NCI-H2196 treated with DMSO at 0.1 percent for 48 hours (cell line): ENCODE results near the gene FCAMR.

Source experiments
- DNase-seq: peaks from one replicate; lab custom pipeline; 2025; ENCODE audit not compliant: unreplicated experiment; lab: John Stamatoyannopoulos, UW

FCAMR gene

DNA sequence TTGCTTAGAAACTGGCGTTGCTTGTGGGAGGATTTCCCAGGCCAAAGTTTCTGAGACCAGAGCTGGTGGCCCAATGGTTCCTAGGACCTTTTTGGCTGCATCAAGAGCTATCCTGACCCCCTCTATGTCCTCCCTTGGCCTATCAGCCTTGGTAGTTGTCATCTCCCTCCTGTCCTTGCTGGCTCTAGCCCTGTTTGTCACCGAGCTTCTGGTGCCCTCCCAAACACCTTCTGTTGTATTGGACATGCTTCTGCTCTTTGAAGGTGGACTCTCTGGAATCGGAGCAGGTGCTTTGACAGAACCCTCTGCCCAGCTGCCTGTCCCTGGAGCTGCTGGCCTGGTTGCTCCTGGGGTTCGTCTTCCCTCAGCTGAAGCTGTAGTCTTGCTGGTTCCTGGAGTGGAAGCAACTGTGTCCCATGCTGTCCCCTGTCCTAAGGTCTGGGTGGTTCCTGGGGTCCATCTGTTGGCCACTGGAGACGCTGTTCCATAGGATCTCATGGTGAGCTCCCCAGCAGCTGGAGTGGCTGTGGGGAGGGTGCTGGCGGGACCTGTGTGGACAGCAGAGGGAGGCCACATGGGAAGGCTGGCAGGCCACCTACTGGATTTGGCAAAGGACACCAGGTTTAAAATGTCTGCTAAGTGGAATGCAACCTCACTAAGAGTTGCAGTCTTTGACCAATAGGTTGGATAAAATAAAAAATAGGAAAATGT lies 9.4 kb downstream of the FCAMR start:
- no peak for DNase-seq

DNA sequence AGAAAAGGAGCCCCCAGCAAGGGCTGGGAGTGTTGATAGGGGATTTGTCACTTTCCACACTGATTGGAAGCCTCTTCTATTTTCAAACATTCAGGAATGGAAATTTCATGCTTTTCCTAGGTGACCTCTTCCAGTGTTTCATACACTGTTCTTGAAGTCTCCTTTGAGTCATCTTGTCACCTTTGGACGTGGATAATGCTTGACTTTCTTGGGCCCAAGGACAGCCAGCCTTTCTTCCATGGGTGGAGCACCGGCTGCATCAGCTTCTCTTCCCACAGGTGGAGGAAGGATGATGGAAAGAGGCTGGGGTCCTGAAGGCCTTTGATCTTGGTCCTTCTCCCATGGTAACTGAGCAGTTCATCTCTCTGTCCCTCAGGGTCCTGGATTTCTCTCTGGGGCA lies 12.1 kb downstream of the FCAMR start:
- DNase-seq, result no peak

DNA sequence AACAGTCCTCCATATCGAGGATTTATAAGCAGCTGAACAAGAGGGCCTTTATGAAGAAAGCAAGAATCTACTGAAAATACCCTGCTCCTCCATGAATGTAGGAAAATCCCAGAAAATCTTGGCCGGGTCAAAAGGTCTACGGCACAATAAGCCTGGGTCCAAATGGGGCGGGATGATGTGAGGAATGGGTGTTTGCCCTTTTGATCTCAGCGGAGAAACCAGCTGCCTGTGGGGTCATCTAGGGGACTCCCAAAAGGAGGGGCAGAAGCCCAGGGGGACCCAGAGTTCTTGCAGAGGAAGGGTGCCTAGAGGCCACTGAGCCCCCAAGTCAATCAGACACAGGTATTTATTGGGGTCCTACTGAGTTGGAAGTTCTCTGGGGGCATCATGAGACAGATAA lies 12.6 kb downstream of the FCAMR start:
- DNase-seq, result no peak

DNA sequence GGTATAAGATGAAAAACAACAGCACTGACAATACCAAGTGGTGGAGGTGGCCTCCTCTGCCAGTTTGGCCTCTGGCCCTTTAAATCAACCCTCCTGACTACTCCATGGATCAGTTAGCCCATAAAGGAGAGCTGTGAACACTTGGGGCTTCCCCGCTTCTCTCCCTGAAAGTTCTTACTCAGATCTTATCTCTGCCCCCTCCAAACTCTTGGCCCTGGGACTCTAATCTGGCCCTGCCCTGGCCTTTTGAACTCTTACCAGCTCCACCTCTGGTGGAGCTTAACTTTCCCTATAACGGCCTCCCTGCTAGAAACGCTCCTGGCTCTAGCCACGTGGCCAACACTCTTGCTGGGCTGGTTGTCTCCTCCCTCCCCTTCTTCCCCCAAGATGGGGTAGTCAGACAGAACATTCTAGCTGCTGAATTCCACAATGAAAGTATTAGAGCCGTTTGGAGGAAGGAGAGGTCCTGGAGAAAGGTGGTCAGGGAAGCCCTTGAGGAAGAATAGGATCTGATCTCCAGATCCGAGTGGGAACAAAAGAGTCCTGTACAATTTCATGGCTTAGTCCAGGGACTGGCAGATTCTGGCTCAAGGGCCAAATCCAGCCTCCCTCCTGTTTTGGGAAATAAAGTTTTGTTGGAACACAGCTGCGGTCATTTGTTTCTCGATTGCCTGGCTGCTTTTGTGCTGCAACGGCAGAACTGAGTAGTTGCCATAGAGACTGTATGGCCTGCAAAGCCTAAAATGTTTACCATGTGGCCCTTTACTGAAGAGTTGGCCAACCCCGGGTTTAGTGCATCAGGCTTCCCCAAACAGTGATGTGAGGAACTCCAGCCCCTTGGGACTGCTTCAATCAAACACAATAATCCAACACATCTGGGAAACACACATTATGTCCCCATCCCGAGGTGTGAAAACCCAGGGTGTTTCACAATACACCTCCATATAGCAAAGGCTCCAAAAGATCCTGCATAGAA lies 14.5 kb downstream of the FCAMR start:
- no peak for DNase-seq

- DNase-seq, result no peak
Observed at GRCh38 chr1:206954459-206955342, 15.6 kb downstream of the FCAMR start.

- DNase-seq, result no peak
Observed at GRCh38 chr1:206953626-206954025, 16.6 kb downstream of the FCAMR start.

DNA sequence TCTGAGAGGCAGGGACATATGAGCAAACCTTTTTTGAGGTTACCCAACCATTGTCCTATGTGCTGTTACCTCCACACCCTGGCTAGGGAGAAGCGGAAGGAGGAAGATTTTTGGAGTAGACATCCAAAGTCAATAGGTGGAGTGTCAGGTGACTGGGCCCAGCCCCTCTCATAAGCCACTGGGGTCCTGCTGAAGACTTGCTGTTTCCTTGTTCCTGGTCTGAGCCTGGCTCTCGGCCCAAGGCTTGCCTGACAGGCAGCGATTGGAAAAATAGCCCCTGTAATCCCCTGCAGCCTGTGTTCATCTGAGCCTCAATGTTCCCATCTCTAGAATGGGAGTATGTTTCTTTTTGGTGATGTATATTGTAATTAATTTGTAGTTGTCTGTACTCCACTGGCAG lies 17.1 kb downstream of the FCAMR start:
- DNase-seq, result no peak

GRCh38 chr1:206952171-206952570 lies 18.1 kb downstream of the FCAMR start:
- DNase-seq, result no peak

DNA sequence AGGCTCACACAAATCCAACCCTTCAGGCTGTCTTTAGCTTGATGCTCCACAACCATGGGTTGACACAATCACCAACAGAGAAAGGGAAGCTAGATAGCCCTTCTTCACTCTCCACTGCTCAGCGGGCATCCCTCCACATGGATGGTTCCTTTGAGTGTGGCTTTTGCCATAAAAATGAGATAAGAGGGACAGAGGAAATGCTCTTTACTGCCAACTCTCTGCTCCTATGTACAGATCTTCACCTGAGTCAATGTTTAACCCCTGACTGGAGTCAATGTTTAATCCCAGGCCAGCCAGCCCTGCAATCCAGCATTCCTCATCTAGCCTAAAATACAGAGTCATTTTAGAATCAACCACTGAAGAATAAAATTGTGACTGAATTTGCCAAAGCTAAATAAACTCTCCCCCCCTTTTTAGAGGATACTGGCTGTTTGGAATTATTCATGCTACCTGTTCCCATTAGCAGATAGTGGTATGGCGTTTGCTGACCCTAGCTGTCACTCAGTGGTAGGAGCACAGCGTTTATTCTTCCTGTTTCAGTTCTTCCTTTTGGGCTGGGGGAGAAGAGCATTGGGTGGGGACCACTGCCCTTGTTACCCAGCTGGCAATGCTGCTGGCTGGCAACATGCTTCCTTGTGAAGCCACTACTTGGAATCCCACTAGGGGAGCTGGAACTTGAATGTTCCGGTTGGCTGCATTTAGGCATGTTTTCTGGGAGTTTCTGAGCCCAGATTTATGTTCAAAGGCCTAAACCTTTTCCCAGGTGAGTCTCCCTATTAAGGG lies 18.8 kb downstream of the FCAMR start:
- DNase-seq, result no peak

DNA sequence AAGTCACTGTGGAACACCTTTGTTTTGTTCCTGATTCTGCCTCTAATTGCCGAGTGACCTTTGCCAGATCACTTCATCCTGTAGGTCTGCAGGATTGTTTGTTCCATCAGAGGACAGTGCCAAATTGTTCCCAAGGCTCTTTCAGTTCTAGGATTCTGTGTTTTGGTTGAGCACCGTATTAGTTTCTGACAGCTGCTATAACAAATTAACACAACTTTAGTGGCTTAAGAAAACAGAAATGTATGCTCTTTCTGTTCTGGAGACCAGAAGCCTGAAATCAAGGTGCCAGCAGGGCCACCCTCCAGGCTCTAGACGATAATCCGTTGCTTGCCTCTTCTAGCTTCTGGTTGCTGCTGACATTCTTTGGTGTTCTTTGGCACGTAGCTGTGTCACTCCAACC lies 20.6 kb downstream of the FCAMR start:
- no peak for DNase-seq

DNA sequence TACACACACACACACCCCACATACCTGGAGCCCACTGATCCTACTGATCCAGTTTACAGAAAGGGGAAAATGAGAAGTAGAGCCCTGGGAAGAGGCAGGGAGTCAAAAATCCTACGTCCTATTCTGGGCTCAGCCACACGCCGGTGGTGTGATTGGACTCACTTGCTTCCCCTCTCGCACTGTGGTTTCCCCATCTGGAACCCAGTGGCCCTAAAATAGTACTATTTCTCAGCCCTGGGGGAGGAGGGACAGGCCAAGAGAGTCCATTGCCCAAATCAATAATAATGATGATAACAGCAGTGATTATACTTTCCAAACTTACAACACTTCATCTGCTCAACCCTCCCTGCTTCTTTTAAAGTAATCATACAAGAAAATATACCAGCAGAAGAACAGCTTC lies 21.1 kb downstream of the FCAMR start:
- no peak for DNase-seq

DNA sequence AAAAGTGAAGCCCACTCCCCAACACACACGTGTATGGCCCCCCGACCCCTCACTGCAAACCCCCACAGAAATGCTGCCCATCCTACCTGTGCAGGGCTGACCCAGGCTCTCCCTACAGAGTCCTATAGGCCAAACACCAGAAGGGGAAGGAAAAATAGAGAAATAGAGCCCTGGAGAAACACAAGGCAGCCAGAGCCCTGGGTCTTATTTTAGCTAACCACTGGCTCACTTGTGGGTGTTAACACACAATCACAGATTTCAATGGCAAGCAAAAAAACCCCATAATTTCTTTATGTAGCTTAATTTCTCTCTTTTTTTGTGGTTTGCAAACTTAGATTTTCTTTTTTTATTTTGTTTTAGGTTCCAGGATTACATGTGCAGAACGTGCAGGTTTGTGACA lies 23.0 kb downstream of the FCAMR start:
- no peak for DNase-seq

- DNase-seq, result no peak
Observed at GRCh38 chr1:206946261-206946660, 24.0 kb downstream of the FCAMR start, which contains the start of gene PIGR. Gene PIGR (minus strand): TSS chr1:206946466. CDS start chr1:206940531, 5,935 bp downstream.

DNA sequence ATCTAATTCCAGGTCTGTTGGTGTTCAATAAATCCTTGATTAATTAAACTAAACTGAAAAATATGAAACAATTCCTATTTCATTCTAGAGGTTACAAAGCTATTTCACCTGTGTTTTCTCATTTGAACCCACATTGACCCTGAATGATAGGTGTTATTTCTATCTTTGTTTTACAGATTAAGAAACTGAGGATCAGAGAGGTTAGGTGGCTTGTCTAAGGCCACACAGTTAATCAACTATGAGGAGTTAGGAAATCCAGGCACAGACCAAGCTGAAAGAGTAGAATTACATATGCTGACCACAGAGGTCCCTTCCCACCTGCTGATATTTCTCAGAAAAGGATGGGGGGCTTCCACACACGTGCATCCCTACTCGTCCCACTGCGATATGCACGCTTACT lies 24.5 kb downstream of the FCAMR start:
- DNase-seq, result no peak

DNA sequence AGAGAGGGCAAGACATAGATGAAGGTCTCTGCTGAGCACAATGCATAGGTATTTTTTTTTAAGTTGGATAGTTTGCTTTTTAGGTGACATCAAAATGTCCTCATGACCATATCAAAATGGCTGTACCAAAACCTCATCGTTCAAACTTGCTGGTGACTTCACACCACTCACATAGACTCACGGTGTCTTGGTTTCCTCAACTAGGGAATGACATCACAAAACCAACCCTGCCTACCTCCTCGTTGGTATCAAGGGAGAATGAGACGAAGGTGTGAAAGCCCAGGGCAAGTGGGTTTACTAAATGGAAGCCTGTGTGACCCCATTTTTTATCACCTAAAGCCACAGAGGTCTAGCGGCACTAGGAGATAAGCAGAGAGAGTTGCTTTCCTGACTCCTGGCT lies 25.6 kb downstream of the FCAMR start:
- no peak for DNase-seq

- no peak for DNase-seq
Observed at GRCh38 chr1:206941766-206942418, 28.4 kb downstream of the FCAMR start.

DNA sequence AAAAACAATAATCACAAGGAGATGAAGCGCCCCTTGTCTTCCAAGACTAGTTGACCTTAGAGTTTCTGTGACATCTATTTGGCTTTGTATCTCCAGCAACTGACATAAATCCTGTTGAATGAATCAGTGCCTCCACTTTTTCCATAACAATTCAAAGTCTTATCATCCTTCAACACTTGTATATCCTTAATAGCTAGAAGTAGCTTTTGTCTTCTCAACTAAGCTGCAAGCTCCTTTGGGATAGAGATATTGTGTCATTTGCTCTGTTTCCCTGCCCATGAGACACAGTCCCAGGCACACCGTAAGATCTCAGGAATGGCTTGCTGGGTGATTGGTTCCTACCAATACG lies 29.7 kb downstream of the FCAMR start:
- DNase-seq, result no peak

DNA sequence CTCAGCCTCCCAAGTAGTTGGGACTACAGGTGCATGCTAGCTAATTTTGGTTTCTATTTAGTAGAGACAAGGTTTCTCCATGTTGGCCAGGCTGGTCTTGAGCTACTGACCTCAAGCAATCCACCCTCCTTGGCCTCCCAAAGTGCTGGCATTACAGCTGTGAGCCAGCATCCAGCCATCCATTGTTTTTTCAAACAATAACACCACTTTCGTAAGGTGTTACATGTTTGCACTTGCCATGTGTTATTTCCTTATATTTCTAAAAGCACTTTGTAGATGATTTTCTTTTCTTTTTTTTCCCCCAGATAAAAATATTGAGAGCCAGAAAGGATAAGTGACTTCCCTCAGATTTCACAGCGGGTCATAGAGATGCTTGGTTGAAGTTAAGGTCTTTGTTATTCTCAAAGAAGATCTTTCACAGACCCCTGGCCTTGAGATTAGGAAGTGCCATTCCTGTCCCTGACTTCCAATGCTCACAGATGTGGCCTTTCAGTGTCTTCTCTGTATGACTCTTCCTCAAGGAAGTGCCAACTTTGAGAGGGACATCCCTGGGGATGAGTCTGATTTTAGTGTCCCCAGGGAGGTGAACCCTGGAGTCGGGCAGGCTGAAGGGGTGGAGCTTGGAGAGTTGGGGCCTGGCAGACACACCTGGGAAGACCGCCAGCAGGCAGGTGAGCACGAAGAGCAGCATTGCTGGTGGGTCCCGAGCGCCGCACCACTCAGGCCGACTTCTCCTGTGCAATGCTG lies 30.2 kb downstream of the FCAMR start:
- no peak for DNase-seq

GRCh38 chr1:206939131-206939530 lies 31.1 kb downstream of the FCAMR start:
- DNase-seq, result no peak
